K562 (cell line): Measurements from ENCODE around the gene PHLDB1. TPM values are rescaled to one million over a fixed set of nuclear protein-coding genes. Genes with fewer than 3 reads are reported as not detected.

Experiments
- AFF4 ChIP-seq: sonication (generic); formaldehyde crosslinking; IDR thresholded peaks from 2 replicates; pipeline ENCODE4 v1.8.0; 2023; ENCODE audit warnings: mild to moderate bottlenecking, missing genetic modification reagents
- E2F3 ChIP-seq: fragments of 250-450 bp; sonication (Bioruptor Pico); IDR thresholded peaks from 2 replicates; pipeline ENCODE4 v1.4.0; 2020; ENCODE audit warnings: mild to moderate bottlenecking
- FOS ChIP-seq: IDR thresholded peaks from 3 replicates; pipeline ENCODE4 v1.6.1; 2011; ENCODE audit not compliant: insufficient read length; ENCODE audit errors: extremely low read depth
- GATAD2A ChIP-seq: fragments of 450-650 bp; IDR thresholded peaks from 2 replicates; pipeline ENCODE4 v1.6.1; 2017
- GTF2F1 ChIP-seq: IDR thresholded peaks from 2 replicates; pipeline ENCODE4 v1.6.1; 2011; ENCODE audit warnings: low read depth, low read length, improper control_type of control experiment
- GTF3C2 ChIP-seq: IDR thresholded peaks from 3 replicates; pipeline ENCODE4 v1.6.1; 2011; ENCODE audit warnings: borderline replicate concordance, mild to moderate bottlenecking, moderate library complexity; ENCODE audit not compliant: insufficient read length; ENCODE audit errors: extremely low read depth
- HDAC2 ChIP-seq: fragments of 450-650 bp; IDR thresholded peaks from 2 replicates; pipeline ENCODE4 v1.6.1; 2016; ENCODE audit warnings: mild to moderate bottlenecking
- HNRNPUL1 ChIP-seq: fragments of 200-400 bp; formaldehyde crosslinking; IDR thresholded peaks from 2 replicates; pipeline ENCODE4 v1.6.1; 2017; ENCODE audit warnings: low read length
- MAX ChIP-seq: sonication (generic); formaldehyde crosslinking; IDR thresholded peaks from 2 replicates; pipeline ENCODE4 v1.9.0; 2022; ENCODE audit warnings: mild to moderate bottlenecking, missing genetic modification reagents
- NCOA4 ChIP-seq: fragments of 450-650 bp; IDR thresholded peaks from 2 replicates; pipeline ENCODE4 v1.6.1; 2018; ENCODE audit warnings: mild to moderate bottlenecking; ENCODE audit not compliant: partially characterized antibody
- RERE ChIP-seq: sonication (generic); formaldehyde crosslinking; IDR thresholded peaks from 2 replicates; pipeline ENCODE4 v1.8.0; 2023; ENCODE audit warnings: missing genetic modification reagents, mild to moderate bottlenecking, borderline replicate concordance
- RFX7 ChIP-seq: fragments of 250-450 bp; sonication (Bioruptor Pico); IDR thresholded peaks from 2 replicates; pipeline ENCODE4 v1.5.1; 2021; ENCODE audit warnings: mild to moderate bottlenecking
- SRSF1 ChIP-seq: fragments of 200-400 bp; formaldehyde crosslinking; IDR thresholded peaks from 2 replicates; pipeline ENCODE4 v1.6.1; 2017; ENCODE audit warnings: mild to moderate bottlenecking, low read depth, low read length, moderate library complexity
- TRIM28 ChIP-seq: fragments of 450-650 bp; IDR thresholded peaks from 2 replicates; pipeline ENCODE4 v1.6.1; 2017
- ZC3H4 ChIP-seq: sonication (generic); formaldehyde crosslinking; IDR thresholded peaks from 2 replicates; pipeline ENCODE4 v1.9.0; 2021; ENCODE audit warnings: missing genetic modification reagents, borderline replicate concordance
- ZNF3 ChIP-seq: fragments of 250-450 bp; sonication (Bioruptor Pico); IDR thresholded peaks from 2 replicates; pipeline ENCODE4 v1.5.0; 2021; ENCODE audit warnings: mild to moderate bottlenecking, moderate library complexity
- ZNF41 ChIP-seq: fragments of 250-450 bp; sonication (Bioruptor Pico); conservative IDR thresholded peaks from 2 replicates; pipeline ENCODE4 v1.4.0; 2020; ENCODE audit warnings: mild to moderate bottlenecking
- ZNF444 ChIP-seq: fragments of 250-450 bp; sonication (Bioruptor Pico); IDR thresholded peaks from 2 replicates; pipeline ENCODE4 v1.4.0; 2020; ENCODE audit warnings: mild to moderate bottlenecking, moderate library complexity
- polyA plus RNA-seq, 8 experiments: library from polyadenylated mRNA; depleted of rRNA in 4 of 8; stranded (reverse) in 5 of 8; unstranded in 3 of 8; fragments of >200 nt; fragmentation: Nextera tagmentation in 2 of 8; fragmentation: Illumina TruSeq in 1 of 8; extraction: Ambion mirVana in 2 of 8; extraction: Trizol in 1 of 8; gene quantifications; 2 replicates each; pipeline versions ENCODE4 v1.2.1 to v1.2.3, GENCODE V29; 2011 to 2014; ENCODE audit warnings: inconsistent platforms in 1 of 8, missing spikeins in 1 of 8
- total RNA-seq, 7 experiments: library from RNA; depleted of rRNA in 6 of 7; stranded (reverse); fragments of >200 nt in 6 of 7; fragmentation: Illumina TruSeq in 2 of 7; extraction: Trizol in 2 of 7; gene quantifications; 2 replicates each; pipeline versions ENCODE4 v1.2.1 to v1.2.3, GENCODE V29; 2011 to 2021; ENCODE audit warnings: low replicate concordance in 1 of 7

PHLDB1 gene
- total and polyA plus RNA-seq, 9 of the 15 experiments (the other 6 are each of a cell fraction or from before 2014, with no cell fraction given): 2.0 to 28.7 (median 16.2) TPM

- TF ChIP-seq AFF4 (CRISPR knock-in tag): peak; percentile 44; the same call in 1 of the 2 replicates
- no peak for TF ChIP-seq GATAD2A
- no peak for TF ChIP-seq HNRNPUL1
- TF ChIP-seq GTF2F1: no peak
- TF ChIP-seq NCOA4: no peak
- TF ChIP-seq E2F3 (CRISPR knock-in tag): no peak
- TF ChIP-seq FOS: no peak
- no peak for TF ChIP-seq ZNF444 (CRISPR knock-in tag)
- no peak for TF ChIP-seq GTF3C2
- TF ChIP-seq HDAC2: no peak
- TF ChIP-seq RFX7 (CRISPR knock-in tag): no peak
- no peak for TF ChIP-seq SRSF1
- TF ChIP-seq ZNF41: no peak
- peak; percentile 22; the same call in 1 of the 2 replicates for TF ChIP-seq MAX (CRISPR knock-in tag)
- no peak for TF ChIP-seq TRIM28
- TF ChIP-seq ZC3H4: no peak
- TF ChIP-seq RERE (CRISPR knock-in tag): 0 out of 2 replicates have a peak, but pooled peaks have one; percentile 20
- no peak for TF ChIP-seq ZNF3 (CRISPR knock-in tag)
These were observed 27.8 kb downstream of the PHLDB1 start (continued) for GRCh38 chr11:118635237-118635591.
